Right renal pelvis (tissue), 4 donors: ENCODE results near the gene STK17B. TPM values are rescaled to one million over a fixed set of nuclear protein-coding genes. Genes with fewer than 3 reads are reported as not detected.
A peak's percentile ranks its signal among the peaks of the same experiment; 100 is the strongest.
"Not testable (repeated sequence)": the region's sequence is repeated elsewhere in the genome, so short reads cannot be mapped to it uniquely, and the experiment has no call there.

Source experiments
- DNase-seq, 4 donors: peaks; one replicate each; pipeline ENCODE4 v3.0.0-alpha.2; 2013; ENCODE audit warnings: low read depth in 4 of 4, low spot score in 3 of 4, missing footprints in 1 of 4
- polyA plus RNA-seq, 4 donors: library from polyadenylated mRNA; unstranded; fragments of 120-200 nt; gene quantifications; one replicate each; pipeline ENCODE4 v1.2.1, GENCODE V29; 2013; ENCODE audit not compliant: insufficient read length in 4 of 4

STK17B gene
- polyA plus RNA-seq, 4 donors = 10.9 to 14.1 (median 11.7) TPM

- DNase-seq = no peak
These were observed 47.6 kb downstream of the STK17B start for GRCh38 chr2:196123679-196124373.

- DNase-seq = no peak
These were observed 51.5 kb downstream of the STK17B start for GRCh38 chr2:196119926-196120325.

- no peak for DNase-seq
These were observed 54.1 kb downstream of the STK17B start for GRCh38 chr2:196117214-196117705.

- no peak for DNase-seq
These were observed 58.1 kb downstream of the STK17B start for GRCh38 chr2:196113061-196113974.

- DNase-seq = peak in 1 of 4 donors; percentile 27
These were observed 58.9 kb downstream of the STK17B start for GRCh38 chr2:196112418-196113034.

GRCh38 chr2:196108604-196109003 is 62.8 kb downstream of the STK17B start:
- no peak for DNase-seq

- no peak for DNase-seq
These were observed 65.4 kb downstream of the STK17B start for GRCh38 chr2:196105951-196106350.

GRCh38 chr2:196104066-196104465 is 67.3 kb downstream of the STK17B start:
- no peak for DNase-seq

- DNase-seq = no peak
These were observed 67.8 kb downstream of the STK17B start for GRCh38 chr2:196103626-196104025.

GRCh38 chr2:196101325-196101991 is 69.9 kb downstream of the STK17B start:
- no peak for DNase-seq

- no peak for DNase-seq
These were observed 71.5 kb downstream of the STK17B start for GRCh38 chr2:196099916-196100315.

GRCh38 chr2:196097864-196098660 is 73.3 kb downstream of the STK17B start:
- no peak for DNase-seq

- no peak for DNase-seq
These were observed 74.2 kb downstream of the STK17B start for GRCh38 chr2:196096982-196097745.

GRCh38 chr2:196096264-196096663 is 75.1 kb downstream of the STK17B start:
- DNase-seq = no peak

- not testable (repeated sequence) for DNase-seq
These were observed 81.9 kb downstream of the STK17B start for GRCh38 chr2:196089448-196089847.

GRCh38 chr2:196088203-196088602 is 83.2 kb downstream of the STK17B start:
- DNase-seq = no peak

- no peak for DNase-seq
These were observed 84.6 kb downstream of the STK17B start for GRCh38 chr2:196086517-196087368.

- no peak for DNase-seq
These were observed 87.8 kb downstream of the STK17B start for GRCh38 chr2:196083601-196084000.
